Stimulated activated naive B cell treated with anti-CD40 and anti-IgM and Interleukin-4, amounts not matched to agents 10 μg/mL and 1 μg/mL and 100 μg/mL, for 72 hours (primary cell): ENCODE data around the gene MEGF11.

Experiments
- ATAC-seq, 2 donors: fragments of 150-1000 bp; cut with Tn5 transposase; replicated peaks; 2 replicates each; pipeline ENCODE4 v1.10.0; 2021; ENCODE audit warnings: moderate library complexity in 1 of 2
- DNase-seq: peaks from one replicate; pipeline ENCODE4 v3.0.0; 2021
- H3K27ac Mint-ChIP-seq: one replicate; pipeline ENCODE4 v1.8.0; 2022; ENCODE audit warnings: mild to moderate bottlenecking, mixed read lengths
- H3K27me3 Mint-ChIP-seq, 2 donors: one replicate each; pipeline ENCODE4 v1.8.0; 2022; ENCODE audit warnings: mixed read lengths in 2 of 2
- H3K36me3 Mint-ChIP-seq, 2 donors: one replicate each; pipeline ENCODE4 v1.8.0; 2022; ENCODE audit warnings: mixed read lengths in 2 of 2, mild to moderate bottlenecking in 1 of 2
- H3K4me1 Mint-ChIP-seq, 2 donors: one replicate each; pipeline ENCODE4 v1.8.0; 2022; ENCODE audit warnings: mixed read lengths in 2 of 2, mild to moderate bottlenecking in 1 of 2
- H3K4me3 Mint-ChIP-seq, 2 donors: one replicate each; pipeline ENCODE4 v1.8.0; 2022; ENCODE audit warnings: mild to moderate bottlenecking in 2 of 2, mixed read lengths in 2 of 2, moderate library complexity in 1 of 2
- H3K9me3 Mint-ChIP-seq, 2 donors: one replicate each; pipeline ENCODE4 v1.8.0; 2022; ENCODE audit warnings: mixed read lengths in 2 of 2, mild to moderate bottlenecking in 1 of 2

MEGF11 gene

GRCh38 chr15:66169625-66170024, 83.9 kb downstream of the MEGF11 start:
- H3K36me3 Mint-ChIP-seq, result no peaks in the 10 kb centered on the region
- peaks cover 0 to 7% of the 10 kb centered on the region in 2 donors for H3K27me3 Mint-ChIP-seq
- no peak overlapping the region for H3K27ac Mint-ChIP-seq
- H3K4me1 Mint-ChIP-seq, result peaks cover 3 to 17% of the 10 kb centered on the region in 2 donors
- DNase-seq (no peak), ATAC-seq (no peak)
- no peaks in the 10 kb centered on the region for H3K9me3 Mint-ChIP-seq
- H3K4me3 Mint-ChIP-seq, result no peak overlapping the region

- no peak overlapping the region for H3K27ac Mint-ChIP-seq
Observed at GRCh38 chr15:66169023-66169422, 84.5 kb downstream of the MEGF11 start.

GRCh38 chr15:66167854-66168253, 85.7 kb downstream of the MEGF11 start:
- Mint-ChIP-seq H3K4me3 (no peak overlapping the region), H3K9me3 (no peaks in the 10 kb centered on the region), H3K36me3 (no peaks in the 10 kb centered on the region), H3K4me1 (peaks cover 3 to 13% of the 10 kb centered on the region in 2 donors), H3K27ac (no peak overlapping the region), H3K27me3 (peaks cover 0 to 6% of the 10 kb centered on the region in 2 donors)
- no peak for DNase-seq
- ATAC-seq, result no peak

More at GRCh38 chr15:66169023-66169422, 84.5 kb downstream of the MEGF11 start:
- ATAC-seq (peak in 1 of 2 donors; percentile 66), DNase-seq (no peak)
- Mint-ChIP-seq H3K4me1 (peaks cover 3 to 13% of the 10 kb centered on the region in 2 donors), H3K27me3 (peaks cover 0 to 7% of the 10 kb centered on the region in 2 donors), H3K9me3 (no peaks in the 10 kb centered on the region), H3K36me3 (no peaks in the 10 kb centered on the region), H3K4me3 (no peak overlapping the region)

GRCh38 chr15:66165856-66166255, 87.7 kb downstream of the MEGF11 start:
- H3K4me3 Mint-ChIP-seq, result no peak overlapping the region
- H3K27me3 Mint-ChIP-seq, result no peaks in the 10 kb centered on the region
- peak overlapping the region; percentile 20 for H3K27ac Mint-ChIP-seq
- H3K4me1 Mint-ChIP-seq, result peaks cover 3 to 19% of the 10 kb centered on the region in 2 donors
- peaks cover 0 to 5% of the 10 kb centered on the region in 2 donors for H3K9me3 Mint-ChIP-seq
- H3K36me3 Mint-ChIP-seq, result no peaks in the 10 kb centered on the region
- no peak for DNase-seq
- ATAC-seq, result peak in 1 of 2 donors; percentile 17

GRCh38 chr15:66164788-66165187, 88.8 kb downstream of the MEGF11 start:
- H3K27ac Mint-ChIP-seq, result no peak overlapping the region
- ATAC-seq (no peak), DNase-seq (no peak)
- no peak overlapping the region for H3K4me3 Mint-ChIP-seq
- no peaks in the 10 kb centered on the region for H3K27me3 Mint-ChIP-seq
- peaks cover 3 to 19% of the 10 kb centered on the region in 2 donors for H3K4me1 Mint-ChIP-seq
- H3K36me3 Mint-ChIP-seq, result no peaks in the 10 kb centered on the region
- peaks cover 0 to 5% of the 10 kb centered on the region in 2 donors for H3K9me3 Mint-ChIP-seq

- H3K27me3 Mint-ChIP-seq, result no peaks in the 10 kb centered on the region
- no peaks in the 10 kb centered on the region for H3K36me3 Mint-ChIP-seq
- peaks cover 3 to 19% of the 10 kb centered on the region in 2 donors for H3K4me1 Mint-ChIP-seq
- H3K9me3 Mint-ChIP-seq, result peaks cover 0 to 5% of the 10 kb centered on the region in 2 donors
- ATAC-seq (no peak), DNase-seq (no peak)
- no peak overlapping the region for H3K4me3 Mint-ChIP-seq
- no peak overlapping the region for H3K27ac Mint-ChIP-seq
Observed at GRCh38 chr15:66163553-66163952, 90.0 kb downstream of the MEGF11 start.

GRCh38 chr15:66162286-66162685, 91.3 kb downstream of the MEGF11 start:
- Mint-ChIP-seq H3K27ac (no peak overlapping the region), H3K9me3 (peaks cover 0 to 5% of the 10 kb centered on the region in 2 donors), H3K27me3 (no peaks in the 10 kb centered on the region), H3K4me3 (no peak overlapping the region), H3K36me3 (no peaks in the 10 kb centered on the region), H3K4me1 (peaks cover 3 to 19% of the 10 kb centered on the region in 2 donors)
- ATAC-seq, result no peak
- DNase-seq, result no peak

- Mint-ChIP-seq H3K9me3 (peaks cover 0 to 5% of the 10 kb centered on the region in 2 donors), H3K27ac (no peak overlapping the region), H3K36me3 (no peaks in the 10 kb centered on the region), H3K27me3 (no peaks in the 10 kb centered on the region), H3K4me1 (peaks cover 5 to 24% of the 10 kb centered on the region in 2 donors), H3K4me3 (no peak overlapping the region)
- no peak for DNase-seq
- ATAC-seq, result peak; percentile 34 to 59
Observed at GRCh38 chr15:66161575-66162118, 91.9 kb downstream of the MEGF11 start.

- Mint-ChIP-seq H3K9me3 (peaks cover 0 to 5% of the 10 kb centered on the region in 2 donors), H3K27me3 (peaks cover 0 to 3% of the 10 kb centered on the region in 2 donors), H3K4me1 (peaks cover 9 to 27% of the 10 kb centered on the region in 2 donors), H3K36me3 (no peaks in the 10 kb centered on the region), H3K4me3 (no peak overlapping the region), H3K27ac (no peak overlapping the region)
- ATAC-seq (no peak), DNase-seq (no peak)
Observed at GRCh38 chr15:66161108-66161507, 92.4 kb downstream of the MEGF11 start.

- H3K4me3 Mint-ChIP-seq, result no peak overlapping the region
- ATAC-seq (no peak), DNase-seq (no peak)
- no peaks in the 10 kb centered on the region for H3K36me3 Mint-ChIP-seq
- no peak overlapping the region for H3K27ac Mint-ChIP-seq
- peaks cover 22 to 38% of the 10 kb centered on the region in 2 donors for H3K4me1 Mint-ChIP-seq
- H3K27me3 Mint-ChIP-seq, result peaks cover 8 to 13% of the 10 kb centered on the region in 2 donors
- H3K9me3 Mint-ChIP-seq, result peaks cover 0 to 6% of the 10 kb centered on the region in 2 donors
Observed at GRCh38 chr15:66157507-66157906, 96.0 kb downstream of the MEGF11 start.

- DNase-seq (no peak), ATAC-seq (no peak)
- H3K4me1 Mint-ChIP-seq, result peaks cover 22 to 40% of the 10 kb centered on the region in 2 donors
- peak overlapping the region; percentile 52 for H3K27ac Mint-ChIP-seq
- H3K36me3 Mint-ChIP-seq, result no peaks in the 10 kb centered on the region
- peaks cover 0 to 2% of the 10 kb centered on the region in 2 donors for H3K9me3 Mint-ChIP-seq
- H3K27me3 Mint-ChIP-seq, result peaks cover 8 to 13% of the 10 kb centered on the region in 2 donors
- H3K4me3 Mint-ChIP-seq, result no peak overlapping the region
Observed at GRCh38 chr15:66156310-66156975, 97.1 kb downstream of the MEGF11 start.

- Mint-ChIP-seq H3K27me3 (peaks cover 8 to 13% of the 10 kb centered on the region in 2 donors), H3K4me1 (peaks cover 22 to 44% of the 10 kb centered on the region in 2 donors), H3K36me3 (no peaks in the 10 kb centered on the region), H3K27ac (peak overlapping the region; percentile 27), H3K4me3 (no peak overlapping the region), H3K9me3 (peaks cover 0 to 2% of the 10 kb centered on the region in 2 donors)
- DNase-seq, result no peak
- ATAC-seq, result no peak
Observed at GRCh38 chr15:66155065-66155464, 98.5 kb downstream of the MEGF11 start.

GRCh38 chr15:66154581-66154980, 99.0 kb downstream of the MEGF11 start:
- no peaks in the 10 kb centered on the region for H3K36me3 Mint-ChIP-seq
- H3K4me1 Mint-ChIP-seq, result peaks cover 22 to 44% of the 10 kb centered on the region in 2 donors
- no peak for ATAC-seq
- peak overlapping the region; percentile 59 for H3K27ac Mint-ChIP-seq
- no peak for DNase-seq
- H3K9me3 Mint-ChIP-seq, result peaks cover 0 to 2% of the 10 kb centered on the region in 2 donors
- H3K4me3 Mint-ChIP-seq, result no peak overlapping the region
- peaks cover 8 to 13% of the 10 kb centered on the region in 2 donors for H3K27me3 Mint-ChIP-seq

GRCh38 chr15:66153549-66154415, 99.8 kb downstream of the MEGF11 start:
- H3K9me3 Mint-ChIP-seq, result peaks cover 0 to 2% of the 10 kb centered on the region in 2 donors
- no peaks in the 10 kb centered on the region for H3K36me3 Mint-ChIP-seq
- peak overlapping the region; percentile 25 to 69 for H3K4me3 Mint-ChIP-seq
- ATAC-seq, result peak; percentile 91 to 92
- H3K27ac Mint-ChIP-seq, result peak overlapping the region; percentile 95
- H3K4me1 Mint-ChIP-seq, result peaks cover 22 to 44% of the 10 kb centered on the region in 2 donors
- DNase-seq, result peak; percentile 60
- H3K27me3 Mint-ChIP-seq, result peaks cover 8 to 13% of the 10 kb centered on the region in 2 donors
